Measurements from ENCODE around the gene SLC9A9.

SLC9A9 gene

DNA sequence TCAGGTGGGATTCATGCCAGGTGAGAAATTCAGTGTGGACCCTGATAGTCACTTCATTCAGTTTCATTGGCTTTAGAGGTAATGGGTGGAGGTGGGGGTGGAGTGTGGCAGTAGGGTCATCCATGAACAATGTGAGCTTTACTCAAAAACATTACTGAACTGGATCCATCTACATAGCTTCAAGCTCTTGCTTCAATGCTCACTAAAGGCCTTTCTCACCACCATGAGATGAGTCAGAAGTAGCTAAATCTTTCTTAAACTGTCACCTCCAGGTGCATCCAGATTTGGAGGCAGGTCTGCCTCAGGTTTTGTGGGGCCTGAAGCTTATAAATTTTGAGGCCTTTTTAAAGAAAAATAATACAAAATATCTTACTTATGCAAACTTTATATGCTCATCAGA lies 365.1 kb downstream of the SLC9A9 start:
- peaks cover 4 to 5% of the 10 kb centered on the region in 2 donors for H3K36me3 Mint-ChIP-seq
- H3K27me3 Mint-ChIP-seq: no peaks in the 10 kb centered on the region
- H3K4me3 Mint-ChIP-seq: no peak overlapping the region
- H3K9me3 Mint-ChIP-seq: no peaks in the 10 kb centered on the region
- DNase-seq (no peak), ATAC-seq (replicated peaks) (peak; percentile 81 to 83)
- H3K4me1 Mint-ChIP-seq: peaks cover 19 to 33% of the 10 kb centered on the region in 2 donors
- no peak overlapping the region for H3K27ac Mint-ChIP-seq

GRCh38 chr3:143482106-143483088 lies 365.9 kb downstream of the SLC9A9 start:
- ATAC-seq (replicated peaks) (peak; percentile 82 to 86), DNase-seq (no peak)
- Mint-ChIP-seq H3K9me3 (no peaks in the 10 kb centered on the region), H3K4me1 (peaks cover 23 to 40% of the 10 kb centered on the region in 2 donors), H3K4me3 (no peak overlapping the region), H3K27ac (peak overlapping the region; percentile 38), H3K36me3 (peaks cover 4 to 5% of the 10 kb centered on the region in 2 donors), H3K27me3 (no peaks in the 10 kb centered on the region)

- DNase-seq: no peak
- Mint-ChIP-seq H3K9me3 (no peaks in the 10 kb centered on the region), H3K36me3 (peaks cover 4 to 5% of the 10 kb centered on the region in 2 donors), H3K27ac (no peak overlapping the region), H3K4me3 (no peak overlapping the region), H3K27me3 (no peaks in the 10 kb centered on the region), H3K4me1 (peaks cover 23 to 40% of the 10 kb centered on the region in 2 donors)
- ATAC-seq (replicated peaks): no peak
These were observed 367.9 kb downstream of the SLC9A9 start for GRCh38 chr3:143480344-143480743.

GRCh38 chr3:143479727-143480126 lies 368.5 kb downstream of the SLC9A9 start:
- H3K4me3 Mint-ChIP-seq: no peak overlapping the region
- DNase-seq (no peak), ATAC-seq (replicated peaks) (no peak)
- H3K27ac Mint-ChIP-seq: no peak overlapping the region
- no peaks in the 10 kb centered on the region for H3K9me3 Mint-ChIP-seq
- H3K27me3 Mint-ChIP-seq: no peaks in the 10 kb centered on the region
- peaks cover 0 to 5% of the 10 kb centered on the region in 2 donors for H3K36me3 Mint-ChIP-seq
- H3K4me1 Mint-ChIP-seq: peaks cover 23 to 40% of the 10 kb centered on the region in 2 donors

- peak overlapping the region; percentile 68 for H3K27ac Mint-ChIP-seq
- H3K9me3 Mint-ChIP-seq: no peaks in the 10 kb centered on the region
- H3K27me3 Mint-ChIP-seq: no peaks in the 10 kb centered on the region
- ATAC-seq (replicated peaks) (peak; percentile 63 to 74), DNase-seq (no peak)
- peak overlapping the region in 1 of 2 donors; percentile 54 for H3K4me3 Mint-ChIP-seq
- peaks cover 22 to 35% of the 10 kb centered on the region in 2 donors for H3K4me1 Mint-ChIP-seq
- no peaks in the 10 kb centered on the region for H3K36me3 Mint-ChIP-seq
These were observed 370.1 kb downstream of the SLC9A9 start for GRCh38 chr3:143478115-143478693.

- ATAC-seq (replicated peaks) (peak in 1 of 2 donors; percentile 31), DNase-seq (no peak)
- Mint-ChIP-seq H3K4me3 (no peak overlapping the region), H3K27ac (no peak overlapping the region), H3K9me3 (no peaks in the 10 kb centered on the region), H3K27me3 (no peaks in the 10 kb centered on the region), H3K36me3 (no peaks in the 10 kb centered on the region), H3K4me1 (peaks cover 14 to 24% of the 10 kb centered on the region in 2 donors)
These were observed 371.2 kb downstream of the SLC9A9 start for GRCh38 chr3:143476965-143477640.

GRCh38 chr3:143475981-143476380 lies 372.3 kb downstream of the SLC9A9 start:
- Mint-ChIP-seq H3K27me3 (no peaks in the 10 kb centered on the region), H3K4me3 (no peak overlapping the region), H3K27ac (no peak overlapping the region), H3K4me1 (peaks cover 9 to 16% of the 10 kb centered on the region in 2 donors), H3K36me3 (no peaks in the 10 kb centered on the region), H3K9me3 (no peaks in the 10 kb centered on the region)
- ATAC-seq (replicated peaks) (no peak), DNase-seq (no peak)

DNA sequence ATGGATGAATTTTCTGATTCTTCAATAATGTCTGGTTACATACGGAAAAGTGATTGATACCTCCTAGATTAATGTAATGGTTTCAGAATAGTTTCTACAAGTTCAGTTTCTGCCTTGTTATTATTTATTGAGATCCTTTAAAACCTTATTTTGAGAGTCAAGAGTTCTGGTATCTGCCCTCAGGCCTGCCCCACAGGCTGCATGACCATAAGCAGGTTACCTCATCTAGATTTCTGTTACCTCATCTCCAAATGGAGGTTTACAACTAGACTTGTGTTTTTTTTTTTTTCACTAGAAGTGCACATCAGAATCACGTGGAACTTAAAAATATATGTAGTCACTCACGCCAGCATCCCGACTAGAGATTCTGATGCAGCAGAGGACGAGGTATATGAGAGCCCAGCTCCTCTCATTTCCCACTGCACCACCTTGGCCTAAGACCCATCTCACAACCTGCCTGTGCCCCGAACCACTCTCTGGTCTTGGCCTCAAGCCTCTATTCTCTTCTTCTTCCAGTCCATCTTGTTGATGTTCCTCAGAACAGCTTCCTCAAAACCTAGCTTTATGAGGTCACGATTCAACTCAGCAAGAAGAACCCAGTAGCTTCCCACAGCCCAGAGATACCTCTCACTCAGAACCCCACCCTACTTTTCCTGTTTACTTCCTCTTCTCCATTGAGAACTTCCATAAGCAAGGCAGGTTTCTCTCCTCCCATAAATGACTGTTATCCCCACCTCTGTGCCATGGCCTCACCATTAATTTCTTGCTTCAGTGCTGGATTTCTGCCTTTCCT lies 375.3 kb downstream of the SLC9A9 start:
- no peaks in the 10 kb centered on the region for H3K27me3 Mint-ChIP-seq
- H3K27ac Mint-ChIP-seq: no peak overlapping the region

GRCh38 chr3:143471705-143472104 lies 376.6 kb downstream of the SLC9A9 start:
- Mint-ChIP-seq H3K27me3 (no peaks in the 10 kb centered on the region), H3K4me3 (no peak overlapping the region), H3K36me3 (peaks cover 0 to 5% of the 10 kb centered on the region in 2 donors), H3K9me3 (no peaks in the 10 kb centered on the region), H3K4me1 (peaks cover 0 to 3% of the 10 kb centered on the region in 2 donors), H3K27ac (no peak overlapping the region)
- peak; percentile 64 to 70 for ATAC-seq (replicated peaks)
- no peak for DNase-seq

More for the DNA sequence above, 375.3 kb downstream of the SLC9A9 start:
- H3K36me3 Mint-ChIP-seq: no peaks in the 10 kb centered on the region
- H3K4me1 Mint-ChIP-seq: peaks cover 4 to 5% of the 10 kb centered on the region in 2 donors
- ATAC-seq (replicated peaks) (no peak), DNase-seq (no peak)
- H3K9me3 Mint-ChIP-seq: no peaks in the 10 kb centered on the region
- no peak overlapping the region for H3K4me3 Mint-ChIP-seq

DNA sequence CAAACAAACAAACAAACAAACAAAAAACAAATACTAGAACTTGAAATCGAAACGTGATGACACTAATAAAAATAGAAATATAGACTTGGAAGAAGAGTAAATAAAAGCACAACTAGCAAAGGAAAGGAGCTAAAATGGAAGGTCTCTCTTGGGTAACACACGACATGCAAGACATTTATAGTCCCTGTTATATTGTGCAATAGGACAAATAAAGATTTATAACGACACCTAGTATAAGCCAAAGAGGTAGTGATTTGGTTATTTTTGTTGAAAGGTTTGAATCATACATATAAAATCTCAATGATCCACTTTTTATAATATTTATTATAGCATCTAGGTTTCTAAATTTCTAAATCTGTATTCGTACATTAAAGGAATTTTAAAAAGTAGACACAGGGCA lies 379.1 kb downstream of the SLC9A9 start:
- ATAC-seq (replicated peaks): no peak
- no peak for DNase-seq
- no peak overlapping the region for H3K4me3 Mint-ChIP-seq
- no peak overlapping the region for H3K27ac Mint-ChIP-seq
- H3K27me3 Mint-ChIP-seq: no peaks in the 10 kb centered on the region
- no peaks in the 10 kb centered on the region for H3K9me3 Mint-ChIP-seq
- peaks cover 11 to 14% of the 10 kb centered on the region in 2 donors for H3K4me1 Mint-ChIP-seq
- H3K36me3 Mint-ChIP-seq: peaks cover 0 to 19% of the 10 kb centered on the region in 2 donors

DNA sequence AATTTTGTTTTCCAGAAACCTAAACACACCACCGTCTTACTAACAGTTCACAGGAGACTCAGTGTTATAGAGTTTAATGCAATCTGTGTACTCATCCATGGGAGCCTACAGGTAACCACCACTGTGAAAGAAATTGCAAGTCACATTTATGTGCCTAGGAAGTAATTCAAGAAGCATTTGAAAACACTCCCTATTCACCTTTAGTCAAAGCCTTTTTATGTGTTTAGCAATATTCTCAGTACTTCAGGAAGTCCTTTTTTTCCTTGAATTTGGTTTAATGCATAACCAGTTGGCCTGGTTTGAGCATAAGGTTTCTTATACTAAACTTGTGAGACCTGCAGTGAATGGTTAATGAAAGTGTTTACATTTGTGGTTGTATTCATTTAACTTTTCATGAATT lies 382.6 kb downstream of the SLC9A9 start:
- peaks cover 0 to 28% of the 10 kb centered on the region in 2 donors for H3K36me3 Mint-ChIP-seq

GRCh38 chr3:143464850-143465249 lies 383.4 kb downstream of the SLC9A9 start:
- Mint-ChIP-seq H3K27me3 (no peaks in the 10 kb centered on the region), H3K36me3 (peaks cover 0 to 31% of the 10 kb centered on the region in 2 donors), H3K9me3 (no peaks in the 10 kb centered on the region), H3K27ac (no peak overlapping the region), H3K4me3 (no peak overlapping the region), H3K4me1 (peaks cover 8 to 14% of the 10 kb centered on the region in 2 donors)
- ATAC-seq (replicated peaks) (peak; percentile 69 to 93), DNase-seq (peak; percentile 20)

More for the DNA sequence above, 382.6 kb downstream of the SLC9A9 start:
- Mint-ChIP-seq H3K27me3 (no peaks in the 10 kb centered on the region), H3K4me3 (no peak overlapping the region), H3K27ac (no peak overlapping the region), H3K4me1 (peaks cover 8 to 14% of the 10 kb centered on the region in 2 donors), H3K9me3 (no peaks in the 10 kb centered on the region)
- DNase-seq: no peak
- ATAC-seq (replicated peaks): no peak

GRCh38 chr3:143455480-143455879 lies 392.8 kb downstream of the SLC9A9 start:
- Mint-ChIP-seq H3K36me3 (peaks cover 2 to 19% of the 10 kb centered on the region in 2 donors), H3K4me3 (no peak overlapping the region), H3K27ac (no peak overlapping the region), H3K4me1 (peaks cover 7% of the 10 kb centered on the region in 2 donors), H3K9me3 (peaks cover 2 to 11% of the 10 kb centered on the region in 2 donors), H3K27me3 (no peaks in the 10 kb centered on the region)
- ATAC-seq (replicated peaks): no peak
- DNase-seq: no peak

Measured in stimulated activated naive B cell treated with anti-CD40 and anti-IgM and Interleukin-4, amounts not matched to agents 10 μg/mL and 1 μg/mL and 100 μg/mL, for 72 hours (primary cell).